Stomach (tissue), 4 donors: ENCODE measurements around the gene MNT.

ENCODE experiments used
- EP300 ChIP-seq: sonication (generic); formaldehyde crosslinking; IDR thresholded peaks from one replicate; pipeline ENCODE4 v1.6.1; 2017; ENCODE audit warnings: antibody characterized with exemption
- POLR2A ChIP-seq, 4 donors: fragments of 450-650 bp; IDR thresholded peaks; one replicate each; pipeline ENCODE4 v1.6.1; 2016; ENCODE audit warnings: antibody characterized with exemption in 4 of 4, control low read depth in 2 of 4, mild to moderate bottlenecking in 1 of 4, moderate library complexity in 1 of 4
- TF ChIP-seq, protein P1 (sequence below), 7 experiments: fragments of 450-650 bp in 4 of 7; fragments of 200-600 bp in 3 of 7; sonication (generic) in 3 of 7; IDR thresholded peaks; one replicate each; pipeline ENCODE4 v1.5.1; 2016 to 2019; ENCODE audit warnings: antibody characterized with exemption in 7 of 7, control low read depth in 2 of 7, mild to moderate bottlenecking in 1 of 7

- TF ChIP-seq EP300, result no peak
- TF ChIP-seq POLR2A (IDR thresholded peaks at IDR 0.05), result no peak
- TF ChIP-seq, protein P1, sequence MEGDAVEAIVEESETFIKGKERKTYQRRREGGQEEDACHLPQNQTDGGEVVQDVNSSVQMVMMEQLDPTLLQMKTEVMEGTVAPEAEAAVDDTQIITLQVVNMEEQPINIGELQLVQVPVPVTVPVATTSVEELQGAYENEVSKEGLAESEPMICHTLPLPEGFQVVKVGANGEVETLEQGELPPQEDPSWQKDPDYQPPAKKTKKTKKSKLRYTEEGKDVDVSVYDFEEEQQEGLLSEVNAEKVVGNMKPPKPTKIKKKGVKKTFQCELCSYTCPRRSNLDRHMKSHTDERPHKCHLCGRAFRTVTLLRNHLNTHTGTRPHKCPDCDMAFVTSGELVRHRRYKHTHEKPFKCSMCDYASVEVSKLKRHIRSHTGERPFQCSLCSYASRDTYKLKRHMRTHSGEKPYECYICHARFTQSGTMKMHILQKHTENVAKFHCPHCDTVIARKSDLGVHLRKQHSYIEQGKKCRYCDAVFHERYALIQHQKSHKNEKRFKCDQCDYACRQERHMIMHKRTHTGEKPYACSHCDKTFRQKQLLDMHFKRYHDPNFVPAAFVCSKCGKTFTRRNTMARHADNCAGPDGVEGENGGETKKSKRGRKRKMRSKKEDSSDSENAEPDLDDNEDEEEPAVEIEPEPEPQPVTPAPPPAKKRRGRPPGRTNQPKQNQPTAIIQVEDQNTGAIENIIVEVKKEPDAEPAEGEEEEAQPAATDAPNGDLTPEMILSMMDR (IDR thresholded peaks at IDR 0.05), result no peak
Measured at GRCh38 chr17:2380226-2380922, 20.5 kb downstream of the MNT start.
